PC-3 (cell line): ENCODE data around the gene CDK19. TPM values are rescaled to one million over a fixed set of nuclear protein-coding genes. Genes with fewer than 3 reads are reported as not detected.

ENCODE experiments used
- ATAC-seq: fragments of 200-7000 bp; cut with Tn5 transposase; 2 replicates; pipeline ENCODE4 v1.9.1; 2020; ENCODE audit warnings: mild to moderate bottlenecking, moderate library complexity
- BruUV-seq: library from RNA; stranded (reverse); fragments of 400-500 nt; replicated peaks from 2 replicates; lab custom pipeline; 2021; lab: Mats Ljungman, UMichigan
- CTCF ChIA-PET: fragments of 300-600 bp; sonication (Branson Sonifier 250); formaldehyde crosslinking; loops from one replicate; lab custom pipeline; 2022; ENCODE audit warnings: antibody characterized with exemption; lab: Charles Lee
- POLR2A ChIA-PET: fragments of 300-600 bp; sonication (Branson Sonifier 250); formaldehyde crosslinking; loops from one replicate; lab custom pipeline; 2022; ENCODE audit warnings: antibody characterized with exemption; ENCODE audit not compliant: unreplicated experiment; lab: Charles Lee
- DNase-seq: peaks from one replicate; pipeline ENCODE4 v3.0.0-alpha.2; 2015
- H2AFZ ChIP-seq: fragments of 300-600 bp; sonication (generic); 2 replicates; pipeline ENCODE4 v1.6.0; 2016; ENCODE audit warnings: antibody characterized with exemption, low read length
- H3F3A ChIP-seq: fragments of 300-600 bp; sonication (generic); one replicate; pipeline ENCODE4 v1.6.0; 2017; ENCODE audit warnings: antibody characterized with exemption, low read length, control low read depth, mild to moderate bottlenecking; ENCODE audit not compliant: unreplicated experiment
- H3K27ac ChIP-seq: fragments of 300-600 bp; sonication (generic); 2 replicates; pipeline ENCODE4 v1.5.1; 2016; ENCODE audit warnings: mild to moderate bottlenecking, low read length
- H3K27me3 ChIP-seq: fragments of 300-600 bp; sonication (generic); 2 replicates; pipeline ENCODE4 v1.6.1; 2016; ENCODE audit warnings: low read length, mixed read lengths
- H3K36me3 ChIP-seq: fragments of 300-600 bp; sonication (generic); 2 replicates; pipeline ENCODE4 v1.6.1; 2016; ENCODE audit warnings: low read depth, mixed run types, low read length, mixed read lengths
- H3K4me1 ChIP-seq: fragments of 300-600 bp; sonication (generic); 2 replicates; pipeline ENCODE4 v1.5.1; 2016; ENCODE audit warnings: low read length; ENCODE audit not compliant: insufficient read depth
- H3K4me2 ChIP-seq: fragments of 300-600 bp; sonication (generic); 2 replicates; pipeline ENCODE4 v1.6.0; 2016; ENCODE audit warnings: low read length
- H3K4me3 ChIP-seq: fragments of 300-600 bp; sonication (generic); 2 replicates; pipeline ENCODE4 v1.5.1; 2016; ENCODE audit warnings: mild to moderate bottlenecking, low read length, mixed read lengths
- H3K79me2 ChIP-seq: fragments of 300-600 bp; sonication (generic); 2 replicates; pipeline ENCODE4 v1.6.1; 2017; ENCODE audit warnings: low read length, mixed read lengths
- H3K9ac ChIP-seq: fragments of 300-600 bp; sonication (generic); 2 replicates; pipeline ENCODE4 v1.6.0; 2016; ENCODE audit warnings: mild to moderate bottlenecking, low read length
- H3K9me2 ChIP-seq: fragments of 300-600 bp; sonication (generic); replicated peaks from 2 replicates; pipeline ENCODE4 v1.6.1; 2016; ENCODE audit warnings: mixed run types, low read length, mixed read lengths
- H3K9me3 ChIP-seq: fragments of 300-600 bp; sonication (generic); 2 replicates; pipeline ENCODE4 v1.6.1; 2016; ENCODE audit warnings: low read length, mixed read lengths
- H4K20me1 ChIP-seq: fragments of 300-600 bp; sonication (generic); 2 replicates; pipeline ENCODE4 v1.6.1; 2016; ENCODE audit warnings: low read length, mixed read lengths
- CTCF ChIP-seq: fragments of 300-600 bp; sonication (generic); conservative IDR thresholded peaks from 2 replicates; pipeline ENCODE4 v1.5.1; 2017; ENCODE audit warnings: antibody characterized with exemption, low read depth, mild to moderate bottlenecking, low read length
- EZH2 ChIP-seq: fragments of 300-600 bp; sonication (generic); IDR thresholded peaks from one replicate; pipeline ENCODE4 v1.6.1; 2017; ENCODE audit warnings: antibody characterized with exemption, mild to moderate bottlenecking, low read length; ENCODE audit not compliant: unreplicated experiment
- EZH2phosphoT487 ChIP-seq: fragments of 300-600 bp; sonication (generic); IDR thresholded peaks from 2 replicates; pipeline ENCODE4 v1.6.1; 2018; ENCODE audit warnings: mild to moderate bottlenecking, antibody characterized with exemption, low read length, borderline replicate concordance
- intact Hi-C: fragments of 100-400 bp; cut with micrococcal nuclease; formaldehyde crosslinking; loops from 2 replicates; pipeline ENCODE4 v1.9.0; 2023
- total RNA-seq: library from RNA; depleted of rRNA; stranded (reverse); fragments of >200 nt; gene quantifications from 2 replicates; pipeline ENCODE4 v1.2.3, GENCODE V29; 2014

CDK19 gene
- total RNA-seq, 1 experiment from 2014 or later: 4.2 TPM

DNA sequence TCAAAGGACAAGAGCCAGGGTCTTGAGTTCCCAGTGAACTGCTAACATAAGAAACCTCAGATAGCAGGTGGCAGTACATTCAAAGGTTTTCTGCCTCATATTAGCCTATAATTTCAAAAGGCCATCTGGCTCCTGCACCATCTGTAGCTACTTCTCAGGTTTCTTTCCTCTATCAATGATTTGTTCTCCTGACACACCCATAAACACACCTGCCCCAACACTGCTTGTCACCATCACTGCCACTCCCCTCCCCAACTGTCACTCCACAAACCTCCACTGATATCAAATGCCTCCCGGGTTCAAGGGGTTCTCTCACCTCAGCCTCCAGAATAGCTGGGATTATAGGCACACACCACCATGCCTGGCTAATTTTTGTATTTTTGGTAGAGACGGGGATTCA lies 186.1 kb downstream of the CDK19 start:
- Histone ChIP-seq H2AFZ (no peak overlapping the region), H3K79me2 (no peaks in the 10 kb centered on the region), H3K9me3 (no peaks in the 10 kb centered on the region), H3F3A (no peaks in the 10 kb centered on the region), H3K4me3 (no peak overlapping the region), H3K27me3 (no peaks in the 10 kb centered on the region), H3K27ac (no peak overlapping the region), H3K9me2 (no peaks in the 10 kb centered on the region), H3K4me1 (peaks cover 35% of the 10 kb centered on the region), H3K9ac (no peak overlapping the region), H3K4me2 (no peak overlapping the region), H3K36me3 (no peaks in the 10 kb centered on the region), H4K20me1 (no peaks in the 10 kb centered on the region)
- intact Hi-C loops: no loop called here
- ATAC-seq: no peak
- DNase-seq: no peak
- TF ChIP-seq EZH2: no peak
- no peak for TF ChIP-seq CTCF
- no peak for TF ChIP-seq EZH2phosphoT487
- BruUV-seq: no TSS peak
- CTCF ChIA-PET: no interaction called here
- POLR2A ChIA-PET: no interaction called here

DNA sequence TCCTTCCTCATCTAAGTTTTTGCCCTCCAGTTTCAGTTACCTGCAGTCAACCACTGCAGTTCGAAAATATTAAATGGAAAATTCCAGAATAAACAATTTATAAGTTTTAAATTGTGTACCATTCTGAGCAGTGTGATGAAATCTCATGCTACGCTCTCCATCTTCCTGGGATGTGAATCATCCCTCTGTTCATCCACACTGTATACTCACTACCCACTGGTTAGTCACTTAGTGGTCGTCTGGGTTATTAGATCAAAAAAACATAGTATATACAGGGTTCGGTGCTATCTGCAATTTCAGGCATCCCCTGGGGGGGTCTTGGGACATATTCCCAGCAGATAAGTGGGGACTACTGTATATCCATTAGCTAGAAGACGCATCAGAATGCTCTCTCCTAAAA lies 186.9 kb downstream of the CDK19 start:
- CTCF ChIA-PET: no interaction called here
- H3K79me2 ChIP-seq: no peaks in the 10 kb centered on the region
- peaks cover 36% of the 10 kb centered on the region for H3K4me1 ChIP-seq
- BruUV-seq: no TSS peak
- no peak for TF ChIP-seq EZH2phosphoT487
- TF ChIP-seq CTCF: no peak
- no peak for TF ChIP-seq EZH2
- intact Hi-C loops: no loop called here
- no peaks in the 10 kb centered on the region for H3K36me3 ChIP-seq
- peak; percentile 63 for DNase-seq
- no peaks in the 10 kb centered on the region for H3K27me3 ChIP-seq
- no peaks in the 10 kb centered on the region for H4K20me1 ChIP-seq
- H3K9me2 ChIP-seq: no peaks in the 10 kb centered on the region
- no peaks in the 10 kb centered on the region for H3F3A ChIP-seq
- peak; percentile 82 for ATAC-seq
- peak overlapping the region; percentile 39; the same call in 1 of the 2 replicates for H3K4me2 ChIP-seq
- POLR2A ChIA-PET: no interaction called here
- H3K9ac ChIP-seq: no peak overlapping the region
- H3K9me3 ChIP-seq: no peaks in the 10 kb centered on the region
- H3K4me3 ChIP-seq: no peak overlapping the region
- H2AFZ ChIP-seq: no peak overlapping the region
- H3K27ac ChIP-seq: peak overlapping the region; percentile 52

GRCh38 chr6:110626442-110626841 lies 188.8 kb downstream of the CDK19 start:
- ChIA-PET POLR2A (no interaction called here), CTCF (no interaction called here)
- Histone ChIP-seq H3K4me1 (peaks cover 44% of the 10 kb centered on the region), H3F3A (no peaks in the 10 kb centered on the region), H3K4me3 (no peak overlapping the region), H3K79me2 (no peaks in the 10 kb centered on the region), H3K27me3 (no peaks in the 10 kb centered on the region), H3K9me2 (no peaks in the 10 kb centered on the region), H3K9ac (no peak overlapping the region), H3K4me2 (no peak overlapping the region), H3K36me3 (no peaks in the 10 kb centered on the region), H2AFZ (no peak overlapping the region), H3K27ac (peak overlapping the region; percentile 30), H4K20me1 (no peaks in the 10 kb centered on the region), H3K9me3 (no peaks in the 10 kb centered on the region)
- DNase-seq (no peak), ATAC-seq (no peak)
- no TSS peak for BruUV-seq
- TF ChIP-seq EZH2phosphoT487 (no peak), EZH2 (no peak), CTCF (no peak)
- intact Hi-C loops: no loop called here
